Measurements from ENCODE around the gene MAGI2.

The MAGI2 gene

GRCh38 chr7:78747592-78747991 is 705.9 kb downstream of the MAGI2 start:
- Histone ChIP-seq H3K9ac (ENCODE audit: low read length) (no peak overlapping the region), H3K4me3 (ENCODE audit: low read length) (no peak overlapping the region), H3K27ac (ENCODE audit: low read length) (no peak overlapping the region), H3K27me3 (ENCODE audit: control insufficient read depth, insufficient read depth, low read length) (no peaks in the 10 kb centered on the region), H3K9me3 (ENCODE audit: control insufficient read depth, low read depth, low read length) (no peaks in the 10 kb centered on the region), H3K36me3 (ENCODE audit: control insufficient read depth, low read depth, low read length) (no peaks in the 10 kb centered on the region), H3K4me1 (ENCODE audit: control insufficient read depth, low read depth, low read length) (peaks cover 39% of the 10 kb centered on the region)

- H3K9me3 ChIP-seq (ENCODE audit: control insufficient read depth, low read depth, low read length): no peaks in the 10 kb centered on the region
- no peaks in the 10 kb centered on the region for H3K27me3 ChIP-seq (ENCODE audit: control insufficient read depth, insufficient read depth, low read length)
- no peak overlapping the region for H3K4me3 ChIP-seq (ENCODE audit: low read length)
- no peak overlapping the region for H3K27ac ChIP-seq (ENCODE audit: low read length)
- no peak overlapping the region for H3K9ac ChIP-seq (ENCODE audit: low read length)
- no peaks in the 10 kb centered on the region for H3K36me3 ChIP-seq (ENCODE audit: control insufficient read depth, low read depth, low read length)
- peaks cover 39% of the 10 kb centered on the region for H3K4me1 ChIP-seq (ENCODE audit: control insufficient read depth, low read depth, low read length)
Observed at GRCh38 chr7:78746301-78746700, 707.2 kb downstream of the MAGI2 start.

- no peaks in the 10 kb centered on the region for H3K36me3 ChIP-seq (ENCODE audit: control insufficient read depth, low read depth, low read length)
- no peak overlapping the region for H3K9ac ChIP-seq (ENCODE audit: low read length)
- H3K27ac ChIP-seq (ENCODE audit: low read length): no peak overlapping the region
Observed at GRCh38 chr7:78742694-78743093, 710.8 kb downstream of the MAGI2 start.

GRCh38 chr7:78736548-78736947 is 716.9 kb downstream of the MAGI2 start:
- no peaks in the 10 kb centered on the region for H3K36me3 ChIP-seq (ENCODE audit: control insufficient read depth, low read depth, low read length)
- no peak overlapping the region for H3K9ac ChIP-seq (ENCODE audit: low read length)
- H3K27ac ChIP-seq (ENCODE audit: low read length): no peak overlapping the region
- no peak overlapping the region for H3K4me3 ChIP-seq (ENCODE audit: low read length)
- H3K4me1 ChIP-seq (ENCODE audit: control insufficient read depth, low read depth, low read length): no peaks in the 10 kb centered on the region
- no peaks in the 10 kb centered on the region for H3K9me3 ChIP-seq (ENCODE audit: control insufficient read depth, low read depth, low read length)
- H3K27me3 ChIP-seq (ENCODE audit: control insufficient read depth, insufficient read depth, low read length): no peaks in the 10 kb centered on the region

More at GRCh38 chr7:78742694-78743093, 710.8 kb downstream of the MAGI2 start:
- Histone ChIP-seq H3K4me1 (ENCODE audit: control insufficient read depth, low read depth, low read length) (peaks cover 19% of the 10 kb centered on the region), H3K27me3 (ENCODE audit: control insufficient read depth, insufficient read depth, low read length) (no peaks in the 10 kb centered on the region), H3K4me3 (ENCODE audit: low read length) (no peak overlapping the region), H3K9me3 (ENCODE audit: control insufficient read depth, low read depth, low read length) (no peaks in the 10 kb centered on the region)

GRCh38 chr7:78734626-78735025 is 718.8 kb downstream of the MAGI2 start:
- Histone ChIP-seq H3K36me3 (ENCODE audit: control insufficient read depth, low read depth, low read length) (no peaks in the 10 kb centered on the region), H3K27me3 (ENCODE audit: control insufficient read depth, insufficient read depth, low read length) (no peaks in the 10 kb centered on the region), H3K4me1 (ENCODE audit: control insufficient read depth, low read depth, low read length) (no peaks in the 10 kb centered on the region), H3K9me3 (ENCODE audit: control insufficient read depth, low read depth, low read length) (no peaks in the 10 kb centered on the region), H3K9ac (ENCODE audit: low read length) (no peak overlapping the region), H3K27ac (ENCODE audit: low read length) (no peak overlapping the region), H3K4me3 (ENCODE audit: low read length) (no peak overlapping the region)

GRCh38 chr7:78720066-78720465 is 733.4 kb downstream of the MAGI2 start:
- H3K4me3 ChIP-seq (ENCODE audit: low read length): no peak overlapping the region
- H3K36me3 ChIP-seq (ENCODE audit: control insufficient read depth, low read depth, low read length): no peaks in the 10 kb centered on the region
- no peak overlapping the region for H3K9ac ChIP-seq (ENCODE audit: low read length)
- peaks cover 10% of the 10 kb centered on the region for H3K4me1 ChIP-seq (ENCODE audit: control insufficient read depth, low read depth, low read length)
- no peaks in the 10 kb centered on the region for H3K9me3 ChIP-seq (ENCODE audit: control insufficient read depth, low read depth, low read length)
- no peak overlapping the region for H3K27ac ChIP-seq (ENCODE audit: low read length)
- no peaks in the 10 kb centered on the region for H3K27me3 ChIP-seq (ENCODE audit: control insufficient read depth, insufficient read depth, low read length)

GRCh38 chr7:78718212-78718611 is 735.3 kb downstream of the MAGI2 start:
- H3K27ac ChIP-seq (ENCODE audit: low read length): no peak overlapping the region
- no peaks in the 10 kb centered on the region for H3K9me3 ChIP-seq (ENCODE audit: control insufficient read depth, low read depth, low read length)
- H3K4me3 ChIP-seq (ENCODE audit: low read length): no peak overlapping the region
- H3K9ac ChIP-seq (ENCODE audit: low read length): no peak overlapping the region
- no peaks in the 10 kb centered on the region for H3K27me3 ChIP-seq (ENCODE audit: control insufficient read depth, insufficient read depth, low read length)
- H3K4me1 ChIP-seq (ENCODE audit: control insufficient read depth, low read depth, low read length): peaks cover 15% of the 10 kb centered on the region
- no peaks in the 10 kb centered on the region for H3K36me3 ChIP-seq (ENCODE audit: control insufficient read depth, low read depth, low read length)

- no peaks in the 10 kb centered on the region for H3K36me3 ChIP-seq (ENCODE audit: control insufficient read depth, low read depth, low read length)
- H3K4me3 ChIP-seq (ENCODE audit: low read length): no peak overlapping the region
- no peaks in the 10 kb centered on the region for H3K27me3 ChIP-seq (ENCODE audit: control insufficient read depth, insufficient read depth, low read length)
- H3K27ac ChIP-seq (ENCODE audit: low read length): no peak overlapping the region
- no peaks in the 10 kb centered on the region for H3K9me3 ChIP-seq (ENCODE audit: control insufficient read depth, low read depth, low read length)
- H3K9ac ChIP-seq (ENCODE audit: low read length): no peak overlapping the region
- H3K4me1 ChIP-seq (ENCODE audit: control insufficient read depth, low read depth, low read length): peaks cover 25% of the 10 kb centered on the region
Observed at GRCh38 chr7:78716876-78717275, 736.6 kb downstream of the MAGI2 start.

- Histone ChIP-seq H3K9me3 (ENCODE audit: control insufficient read depth, low read depth, low read length) (no peaks in the 10 kb centered on the region), H3K27ac (ENCODE audit: low read length) (no peak overlapping the region), H3K4me1 (ENCODE audit: control insufficient read depth, low read depth, low read length) (peaks cover 27% of the 10 kb centered on the region), H3K36me3 (ENCODE audit: control insufficient read depth, low read depth, low read length) (no peaks in the 10 kb centered on the region), H3K27me3 (ENCODE audit: control insufficient read depth, insufficient read depth, low read length) (no peaks in the 10 kb centered on the region), H3K4me3 (ENCODE audit: low read length) (no peak overlapping the region), H3K9ac (ENCODE audit: low read length) (no peak overlapping the region)
Observed at GRCh38 chr7:78714356-78714755, 739.1 kb downstream of the MAGI2 start.

- Histone ChIP-seq H3K4me1 (ENCODE audit: control insufficient read depth, low read depth, low read length) (peaks cover 25% of the 10 kb centered on the region), H3K36me3 (ENCODE audit: control insufficient read depth, low read depth, low read length) (no peaks in the 10 kb centered on the region), H3K4me3 (ENCODE audit: low read length) (no peak overlapping the region), H3K9me3 (ENCODE audit: control insufficient read depth, low read depth, low read length) (no peaks in the 10 kb centered on the region), H3K27me3 (ENCODE audit: control insufficient read depth, insufficient read depth, low read length) (no peaks in the 10 kb centered on the region), H3K9ac (ENCODE audit: low read length) (no peak overlapping the region), H3K27ac (ENCODE audit: low read length) (no peak overlapping the region)
Observed at GRCh38 chr7:78712111-78712510, 741.4 kb downstream of the MAGI2 start.

GRCh38 chr7:78709658-78710057 is 743.8 kb downstream of the MAGI2 start:
- Histone ChIP-seq H3K9me3 (ENCODE audit: control insufficient read depth, low read depth, low read length) (no peaks in the 10 kb centered on the region), H3K4me3 (ENCODE audit: low read length) (no peak overlapping the region), H3K27me3 (ENCODE audit: control insufficient read depth, insufficient read depth, low read length) (no peaks in the 10 kb centered on the region), H3K27ac (ENCODE audit: low read length) (no peak overlapping the region), H3K9ac (ENCODE audit: low read length) (no peak overlapping the region), H3K36me3 (ENCODE audit: control insufficient read depth, low read depth, low read length) (no peaks in the 10 kb centered on the region), H3K4me1 (ENCODE audit: control insufficient read depth, low read depth, low read length) (peaks cover 13% of the 10 kb centered on the region)

GRCh38 chr7:78704504-78704903 is 749.0 kb downstream of the MAGI2 start:
- no peaks in the 10 kb centered on the region for H3K4me1 ChIP-seq (ENCODE audit: control insufficient read depth, low read depth, low read length)
- H3K36me3 ChIP-seq (ENCODE audit: control insufficient read depth, low read depth, low read length): no peaks in the 10 kb centered on the region
- no peak overlapping the region for H3K27ac ChIP-seq (ENCODE audit: low read length)
- H3K4me3 ChIP-seq (ENCODE audit: low read length): no peak overlapping the region
- H3K9ac ChIP-seq (ENCODE audit: low read length): no peak overlapping the region
- H3K9me3 ChIP-seq (ENCODE audit: control insufficient read depth, low read depth, low read length): no peaks in the 10 kb centered on the region
- no peaks in the 10 kb centered on the region for H3K27me3 ChIP-seq (ENCODE audit: control insufficient read depth, insufficient read depth, low read length)

All from iPS-18a (cell line).